ENCODE data around the gene HYI. TPM values are rescaled to one million over a fixed set of nuclear protein-coding genes. Genes with fewer than 3 reads are reported as not detected.

The HYI gene
- total RNA-seq, 1 experiment from 2014 or later, result 55.3 TPM

GRCh38 chr1:43421396-43421795 lies 32.3 kb downstream of the HYI start:
- CTCF ChIA-PET, result no interaction called here
- no TSS peak for BruUV-seq (replicated peaks)

GRCh38 chr1:43420874-43421273 lies 32.9 kb downstream of the HYI start:
- TF ChIP-seq TCF7L2 (IDR thresholded peaks at IDR 0.05; ENCODE audit: low read depth, low read length) (no peak), CTCF (IDR thresholded peaks at IDR 0.05) (no peak), POLR2AphosphoS5 (IDR thresholded peaks at IDR 0.05; ENCODE audit: low read depth, low read length) (no peak), REST (IDR thresholded peaks at IDR 0.05; ENCODE audit: insufficient read depth in 1 of 2, low read depth in 2 of 2, low read length in 1 of 2) (no peak), SIN3A (IDR thresholded peaks at IDR 0.05; ENCODE audit: borderline replicate concordance, insufficient read depth, low read depth, low read length) (no peak)
- no peak overlapping the region for H3K27ac ChIP-seq (ENCODE audit: low read length)
- DNase-seq (ENCODE audit: low read depth, low spot score), result no peak
- BruUV-seq (replicated peaks), result no TSS peak
- no peaks in the 10 kb centered on the region for H3K4me1 ChIP-seq (ENCODE audit: control insufficient read depth, insufficient read depth, low read length)
- intact Hi-C loops (cut with micrococcal nuclease; ENCODE audit: unreplicated experiment) (no loop called here), in situ Hi-C loops (cut with HindIII; ENCODE audit: low pct_unique_long_range_greater_than_20kb, low sequenced_read_pairs) (no loop called here)
- H3K27me3 ChIP-seq (ENCODE audit: control insufficient read depth, insufficient read depth, low read length), result no peaks in the 10 kb centered on the region
- H3K9me3 ChIP-seq (ENCODE audit: control insufficient read depth, insufficient read depth, low read depth, low read length), result no peaks in the 10 kb centered on the region
- no peak overlapping the region for H3K4me3 ChIP-seq (ENCODE audit: low read depth in 2 of 2, low read length in 2 of 2)
- ChIA-PET CTCF (no interaction called here), POLR2A (no interaction called here)
- peaks cover 3% of the 10 kb centered on the region; the same call in 1 of the 2 replicates for H3K36me3 ChIP-seq (ENCODE audit: control insufficient read depth, insufficient read depth, low read length)
- no peak for ATAC-seq

More at GRCh38 chr1:43421396-43421795, 32.3 kb downstream of the HYI start:
- POLR2A ChIA-PET, result no interaction called here
- H3K36me3 ChIP-seq (ENCODE audit: control insufficient read depth, insufficient read depth, low read length), result peaks cover 3% of the 10 kb centered on the region; the same call in 1 of the 2 replicates
- H3K9me3 ChIP-seq (ENCODE audit: control insufficient read depth, insufficient read depth, low read depth, low read length), result no peaks in the 10 kb centered on the region
- intact Hi-C loops (cut with micrococcal nuclease; ENCODE audit: unreplicated experiment), result no loop called here
- no peak overlapping the region for H3K4me3 ChIP-seq (ENCODE audit: low read depth in 2 of 2, low read length in 2 of 2)
- ATAC-seq (no peak), DNase-seq (ENCODE audit: low read depth, low spot score) (no peak)
- no peaks in the 10 kb centered on the region for H3K27me3 ChIP-seq (ENCODE audit: control insufficient read depth, insufficient read depth, low read length)
- in situ Hi-C loops (cut with HindIII; ENCODE audit: low pct_unique_long_range_greater_than_20kb, low sequenced_read_pairs), result no loop called here
- no peak for TF ChIP-seq CTCF (IDR thresholded peaks at IDR 0.05)
- no peak for TF ChIP-seq POLR2AphosphoS5 (IDR thresholded peaks at IDR 0.05; ENCODE audit: low read depth, low read length)
- no peak for TF ChIP-seq REST (IDR thresholded peaks at IDR 0.05; ENCODE audit: insufficient read depth in 1 of 2, low read depth in 2 of 2, low read length in 1 of 2)
- TF ChIP-seq TCF7L2 (IDR thresholded peaks at IDR 0.05; ENCODE audit: low read depth, low read length), result no peak
- TF ChIP-seq SIN3A (IDR thresholded peaks at IDR 0.05; ENCODE audit: borderline replicate concordance, insufficient read depth, low read depth, low read length), result no peak
- H3K27ac ChIP-seq (ENCODE audit: low read length), result no peak overlapping the region
- H3K4me1 ChIP-seq (ENCODE audit: control insufficient read depth, insufficient read depth, low read length), result no peaks in the 10 kb centered on the region
